AG10803 (cell line): ENCODE data around the gene TMEM234.
A peak's percentile ranks its signal among the peaks of the same experiment; 100 is the strongest.

Experiments
- DNase-seq: peaks from one replicate; pipeline ENCODE4 v3.0.0; 2010; ENCODE audit warnings: low read depth
- H3K4me3 ChIP-seq: 2 replicates; pipeline ENCODE4 v1.5.1; 2011; ENCODE audit warnings: mild to moderate bottlenecking, low read length, control low read depth
- TF ChIP-seq, protein P1 (sequence below): conservative IDR thresholded peaks from 2 replicates; pipeline ENCODE4 v1.5.1; 2011; ENCODE audit warnings: mild to moderate bottlenecking, low read length, control low read depth, inconsistent platforms

The TMEM234 gene

DNA sequence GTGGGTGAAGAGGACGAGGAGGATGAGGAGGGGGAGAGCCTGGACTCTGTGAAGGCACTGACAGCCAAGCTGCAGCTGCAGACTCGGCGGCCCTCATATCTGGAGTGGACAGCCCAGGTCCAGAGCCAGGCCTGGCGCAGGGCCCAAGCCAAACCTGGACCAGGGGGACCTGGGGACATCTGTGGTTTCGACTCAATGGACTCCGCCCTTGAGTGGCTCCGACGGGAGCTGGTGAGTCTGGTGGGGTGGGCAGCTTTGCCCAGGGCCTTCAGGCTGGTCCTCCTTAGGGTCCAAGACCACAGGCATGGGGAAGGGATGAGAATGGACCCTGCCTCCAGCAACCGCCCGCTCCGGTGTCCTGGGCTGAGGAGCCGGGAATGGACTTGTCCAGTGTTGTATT, 25.3 kb upstream of the TMEM234 start:
- H3K4me3 ChIP-seq = no peak overlapping the region

DNA sequence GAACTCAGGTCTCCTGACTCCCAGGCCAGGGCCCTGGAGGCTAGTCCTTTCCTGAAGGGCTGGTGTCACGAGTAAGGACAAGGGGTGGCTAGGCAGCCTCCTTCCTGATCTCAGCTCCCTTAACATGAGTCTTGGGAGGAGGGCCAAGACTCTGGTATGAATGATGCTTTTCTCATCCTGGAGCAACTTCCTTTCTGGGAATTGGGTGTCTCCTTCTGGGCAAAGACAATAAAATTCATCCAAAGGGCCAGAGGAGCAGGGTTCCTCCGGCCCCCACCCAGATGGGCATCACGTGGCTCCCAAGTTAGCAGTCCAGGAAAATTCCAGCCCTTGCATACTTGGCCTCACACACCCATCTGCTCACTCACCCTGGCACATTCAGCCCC, 24.7 kb upstream of the TMEM234 start, which contains the start of gene FAM167B:
Gene FAM167B (plus strand): TSS at position 335 of the 386 bp plus-strand sequence. CDS start 200 bp downstream, outside the sequence.
- DNase-seq = peak; percentile 94
- no peak within 1 kb of the TSS for H3K4me3 ChIP-seq
- TF ChIP-seq, protein P1, sequence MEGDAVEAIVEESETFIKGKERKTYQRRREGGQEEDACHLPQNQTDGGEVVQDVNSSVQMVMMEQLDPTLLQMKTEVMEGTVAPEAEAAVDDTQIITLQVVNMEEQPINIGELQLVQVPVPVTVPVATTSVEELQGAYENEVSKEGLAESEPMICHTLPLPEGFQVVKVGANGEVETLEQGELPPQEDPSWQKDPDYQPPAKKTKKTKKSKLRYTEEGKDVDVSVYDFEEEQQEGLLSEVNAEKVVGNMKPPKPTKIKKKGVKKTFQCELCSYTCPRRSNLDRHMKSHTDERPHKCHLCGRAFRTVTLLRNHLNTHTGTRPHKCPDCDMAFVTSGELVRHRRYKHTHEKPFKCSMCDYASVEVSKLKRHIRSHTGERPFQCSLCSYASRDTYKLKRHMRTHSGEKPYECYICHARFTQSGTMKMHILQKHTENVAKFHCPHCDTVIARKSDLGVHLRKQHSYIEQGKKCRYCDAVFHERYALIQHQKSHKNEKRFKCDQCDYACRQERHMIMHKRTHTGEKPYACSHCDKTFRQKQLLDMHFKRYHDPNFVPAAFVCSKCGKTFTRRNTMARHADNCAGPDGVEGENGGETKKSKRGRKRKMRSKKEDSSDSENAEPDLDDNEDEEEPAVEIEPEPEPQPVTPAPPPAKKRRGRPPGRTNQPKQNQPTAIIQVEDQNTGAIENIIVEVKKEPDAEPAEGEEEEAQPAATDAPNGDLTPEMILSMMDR = peak; percentile 7; the same call in 1 of the 2 replicates

More for the DNA sequence above, 25.3 kb upstream of the TMEM234 start:
- TF ChIP-seq, protein P1 = no peak
- no peak for DNase-seq

DNA sequence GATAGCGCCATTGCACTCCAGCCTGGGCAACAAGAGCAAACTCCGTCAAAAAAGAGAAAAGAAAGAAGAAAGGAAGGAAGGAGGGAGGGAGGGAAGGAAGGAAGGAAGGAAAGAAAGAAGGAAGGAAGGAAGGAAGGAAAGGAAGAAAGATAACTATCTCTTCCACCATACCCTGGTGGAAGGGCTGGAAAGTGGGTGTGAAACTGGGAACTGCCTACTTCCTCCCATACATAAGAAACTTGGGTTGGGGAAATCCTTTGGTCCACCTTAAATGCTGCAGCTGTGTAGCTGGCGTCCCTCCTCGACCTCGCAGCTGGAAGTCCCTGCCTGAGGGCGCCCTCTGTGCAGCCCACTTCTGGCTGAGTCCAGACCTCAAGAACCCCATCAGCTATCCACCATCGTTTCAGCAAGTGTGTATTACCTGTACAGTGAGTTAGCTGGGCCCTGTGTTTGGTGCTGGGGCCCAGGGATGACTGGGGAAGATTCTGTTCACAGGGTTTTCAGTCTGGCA, 20.2 kb upstream of the TMEM234 start:
- TF ChIP-seq, protein P1 = no peak
- peak; percentile 32 for DNase-seq
- peak overlapping the region; percentile 31 for H3K4me3 ChIP-seq

DNA sequence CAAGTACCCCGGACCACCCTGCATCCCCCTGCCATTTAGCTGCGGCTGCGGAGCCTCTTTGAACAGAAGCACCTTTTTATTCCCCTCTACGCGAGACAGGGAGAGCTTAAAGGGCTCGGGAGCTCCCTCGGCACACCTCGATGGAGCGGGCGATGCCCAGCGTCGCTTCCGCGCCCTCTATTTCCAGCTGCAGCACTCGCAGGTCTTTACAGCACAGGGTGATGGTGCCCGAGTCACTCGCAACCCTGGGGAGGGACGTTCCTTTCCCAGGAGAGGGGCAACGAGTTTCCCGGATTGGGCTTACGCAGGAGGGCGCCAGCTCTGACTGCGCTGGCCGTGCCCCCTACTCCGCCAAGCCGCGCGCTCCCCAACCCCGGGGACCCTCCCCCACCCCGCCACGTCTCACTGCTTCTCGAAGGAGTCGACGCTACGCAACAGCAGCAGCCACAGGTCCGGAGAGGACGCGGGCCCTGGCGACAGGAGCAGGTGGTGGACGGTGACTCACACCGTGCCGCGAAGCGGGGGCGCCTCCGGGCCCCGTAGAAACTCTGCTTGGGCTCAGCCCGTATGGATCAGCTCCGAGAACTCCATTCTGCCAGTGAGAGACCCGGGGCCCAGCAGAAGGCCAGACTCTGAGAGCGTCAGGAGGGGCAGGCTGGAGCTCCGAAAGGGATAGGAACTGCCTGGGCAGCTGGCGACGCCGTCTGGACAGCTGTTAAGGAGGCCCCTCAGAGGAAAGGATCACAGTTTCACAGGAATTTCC, 19.0 kb upstream of the TMEM234 start:
- H3K4me3 ChIP-seq = peak overlapping the region; percentile 79
- DNase-seq = peak; percentile 54
- TF ChIP-seq, protein P1 = peak; percentile 16

DNA sequence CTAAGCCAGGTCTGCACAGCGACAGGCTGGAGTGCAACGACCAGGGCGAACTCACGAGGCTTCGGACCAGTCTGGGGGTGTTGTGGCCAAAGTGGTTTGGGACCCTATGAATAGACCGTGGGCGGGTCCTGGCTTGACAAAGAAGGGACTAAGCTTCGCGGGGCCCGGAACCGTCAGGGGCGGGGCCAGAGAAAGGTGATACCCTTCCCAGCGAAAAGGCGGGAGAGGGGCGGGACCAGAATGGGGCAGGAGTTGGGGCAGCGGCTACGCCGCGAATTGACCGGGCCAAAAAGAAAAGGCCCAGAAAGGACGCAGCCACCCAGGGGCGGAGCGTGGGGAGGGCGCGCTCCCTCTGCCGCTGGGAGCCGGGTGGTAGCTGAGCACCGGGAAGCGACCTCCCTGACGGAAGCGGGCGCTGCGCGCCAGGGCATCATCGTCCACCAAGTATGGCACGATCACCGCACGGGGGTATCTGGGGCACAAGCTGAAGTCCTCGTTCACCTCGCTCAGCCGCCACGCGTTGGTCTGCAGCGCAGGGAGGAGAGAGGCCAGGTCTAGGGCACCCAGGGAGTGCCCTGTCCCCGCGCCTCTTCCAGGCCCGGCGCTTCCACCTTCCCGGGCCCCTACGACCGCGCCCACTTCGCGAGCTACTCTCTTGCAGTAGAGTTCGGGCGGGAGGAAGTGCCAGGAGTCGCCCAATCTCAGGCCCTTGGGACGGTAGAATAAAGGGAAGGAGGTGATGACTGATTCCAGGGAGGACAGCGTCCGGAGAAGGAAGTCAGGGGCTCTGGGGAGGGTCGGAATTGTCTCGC, 18.2 kb upstream of the TMEM234 start:
- peak; percentile 43 for DNase-seq
- H3K4me3 ChIP-seq = peak overlapping the region; percentile 79
- TF ChIP-seq, protein P1 = peak; percentile 36

DNA sequence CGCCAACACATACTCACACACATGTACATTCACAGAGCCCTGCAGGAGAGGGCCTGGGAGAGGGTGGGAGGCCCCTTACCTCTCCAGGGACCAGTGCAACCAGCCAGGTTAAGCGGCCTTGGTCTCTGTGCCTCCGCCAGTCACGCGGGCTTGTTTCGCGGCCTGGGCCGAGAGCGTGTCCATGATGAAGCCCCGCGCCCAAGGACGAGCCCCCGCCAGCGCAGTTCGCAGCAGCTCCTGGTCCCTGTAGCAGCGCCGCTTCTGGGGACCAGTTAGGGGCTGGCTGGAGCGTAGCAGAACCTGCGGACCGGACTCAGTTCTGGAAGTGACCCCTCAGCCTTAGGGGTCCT, 17.6 kb upstream of the TMEM234 start:
- H3K4me3 ChIP-seq = peak overlapping the region; percentile 79
- TF ChIP-seq, protein P1 = no peak
- DNase-seq = no peak
